Neuronal stem cell (in vitro differentiated cells): ENCODE measurements around the gene HSF5.

Source experiments
- DNase-seq: peaks from one replicate; pipeline ENCODE4 v3.0.0-alpha.2; 2013; ENCODE audit warnings: low spot score
- H2AFZ ChIP-seq: one replicate; pipeline ENCODE4 v1.6.1; 2013; ENCODE audit warnings: mild to moderate bottlenecking, low read length, inconsistent platforms
- H2AK5ac ChIP-seq: 2 replicates; pipeline ENCODE4 v1.6.1; 2013; ENCODE audit warnings: low read depth, mild to moderate bottlenecking, inconsistent platforms, low read length, moderate library complexity, mixed read lengths
- H2BK120ac ChIP-seq: 2 replicates; pipeline ENCODE4 v1.6.1; 2013; ENCODE audit warnings: low read depth, mild to moderate bottlenecking, inconsistent platforms, low read length, moderate library complexity, mixed read lengths
- H2BK12ac ChIP-seq: one replicate; pipeline ENCODE4 v1.6.1; 2013; ENCODE audit warnings: low read length, inconsistent platforms
- H2BK15ac ChIP-seq: 2 replicates; pipeline ENCODE4 v1.6.1; 2013; ENCODE audit warnings: mild to moderate bottlenecking, low read length, inconsistent platforms, mixed read lengths
- H2BK5ac ChIP-seq: one replicate; pipeline ENCODE4 v1.6.1; 2013; ENCODE audit warnings: inconsistent platforms, mild to moderate bottlenecking, low read length, moderate library complexity
- H3K14ac ChIP-seq: one replicate; pipeline ENCODE4 v1.6.1; 2013; ENCODE audit warnings: low read length, inconsistent platforms
- H3K18ac ChIP-seq: 2 replicates; pipeline ENCODE4 v1.6.1; 2013; ENCODE audit warnings: low read length, inconsistent platforms
- H3K23ac ChIP-seq: 2 replicates; pipeline ENCODE4 v1.6.1; 2013; ENCODE audit warnings: low read depth, mild to moderate bottlenecking, mixed read lengths, low read length, inconsistent platforms; ENCODE audit not compliant: poor library complexity
- H3K27ac ChIP-seq: replicated peaks from 3 replicates; pipeline ENCODE4 v1.5.1; 2013; ENCODE audit warnings: low read length, inconsistent platforms
- H3K27me3 ChIP-seq, 3 experiments: 2 replicates each; pipeline ENCODE4 v1.6.1; 2013; ENCODE audit warnings: low read length in 3 of 3, mild to moderate bottlenecking in 2 of 3, inconsistent platforms in 1 of 3, low read depth in 1 of 3, mixed read lengths in 1 of 3, moderate library complexity in 1 of 3; ENCODE audit not compliant: control insufficient read depth in 3 of 3, insufficient read depth in 3 of 3
- H3K36me3 ChIP-seq, 2 donors: replicated peaks in 1 of 2; 2 replicates each; pipeline ENCODE4 v1.6.1; 2013; ENCODE audit warnings: low read length in 2 of 2; ENCODE audit not compliant: control insufficient read depth in 2 of 2, insufficient read depth in 2 of 2
- H3K4ac ChIP-seq: 2 replicates; pipeline ENCODE4 v1.6.1; 2013; ENCODE audit warnings: inconsistent platforms, mild to moderate bottlenecking, low read length, moderate library complexity
- H3K4me1 ChIP-seq, 2 donors: 1 replicate in 1 of 2; 2 replicates in 1 of 2; pipeline ENCODE4 v1.6.1; 2013; ENCODE audit warnings: low read length in 2 of 2, low read depth in 1 of 2; ENCODE audit not compliant: control insufficient read depth in 2 of 2, insufficient read depth in 1 of 2
- H3K4me2 ChIP-seq: one replicate; pipeline ENCODE4 v1.6.1; 2013; ENCODE audit warnings: mild to moderate bottlenecking, low read length, inconsistent platforms; ENCODE audit not compliant: insufficient read depth, poor library complexity, severe bottlenecking
- H3K4me3 ChIP-seq, 2 donors: 2 replicates each; pipeline ENCODE4 v1.5.1; 2013; ENCODE audit warnings: low read length in 2 of 2, mild to moderate bottlenecking in 2 of 2, inconsistent platforms in 1 of 2, moderate library complexity in 1 of 2
- H3K79me1 ChIP-seq: one replicate; pipeline ENCODE4 v1.6.1; 2013; ENCODE audit warnings: low read depth, mild to moderate bottlenecking, inconsistent platforms, low read length, moderate library complexity
- H3K9ac ChIP-seq: one replicate; pipeline ENCODE4 v1.6.1; 2013; ENCODE audit warnings: mild to moderate bottlenecking, low read depth, low read length, inconsistent platforms; ENCODE audit not compliant: poor library complexity
- H3K9me3 ChIP-seq, 2 donors: replicated peaks in 1 of 2; 2 replicates each; pipeline versions ENCODE3 to v1.6.1; 2013; ENCODE audit warnings: low read length in 2 of 2, mild to moderate bottlenecking in 2 of 2, inconsistent platforms in 1 of 2, low read depth in 1 of 2, mixed read lengths in 1 of 2, moderate library complexity in 1 of 2; ENCODE audit not compliant: control insufficient read depth in 2 of 2, insufficient read depth in 1 of 2
- H4K8ac ChIP-seq: one replicate; pipeline ENCODE4 v1.6.1; 2013; ENCODE audit warnings: low read depth, mild to moderate bottlenecking, inconsistent platforms, low read length, moderate library complexity
- H4K91ac ChIP-seq: one replicate; pipeline ENCODE4 v1.6.1; 2013; ENCODE audit warnings: low read length, low read depth, mild to moderate bottlenecking, inconsistent platforms; ENCODE audit not compliant: poor library complexity
- WGBS, 2 donors: extraction: QIAGEN DNeasy Blood & Tissue Kit; methylation state at CpG; one replicate each; pipeline ENCODE4 v1.1.7; 2013; ENCODE audit warnings: missing lambda C conversion rate in 2 of 2, mixed read lengths in 1 of 2; ENCODE audit not compliant: insufficient read length in 2 of 2, insufficient replicate concordance in 1 of 2; ENCODE audit errors: extremely low coverage in 2 of 2; 5-methylcytosine and 5-hydroxymethylcytosine counted together

HSF5 gene

DNA sequence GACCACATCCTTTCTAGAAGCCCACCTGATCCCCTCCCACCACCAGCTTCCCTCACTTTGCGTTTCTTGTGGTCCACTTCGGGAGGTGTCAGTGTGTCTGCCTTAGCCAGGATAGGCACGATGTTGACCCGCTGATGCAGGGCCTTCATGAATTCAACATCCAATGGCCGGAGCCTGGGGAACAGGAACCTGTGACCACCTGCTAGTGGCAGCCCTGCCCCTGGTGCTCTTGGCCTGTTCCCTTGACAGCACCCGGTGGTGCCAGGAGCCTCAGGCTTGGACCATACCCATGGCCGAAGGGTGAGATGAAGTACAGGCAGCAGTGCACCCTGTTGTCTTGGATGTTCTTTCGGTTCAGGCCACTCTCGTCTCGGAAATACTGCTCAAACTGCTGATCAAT is 33.5 kb upstream of the HSF5 start:
- no peak overlapping the region for H3K4ac ChIP-seq
- H2BK120ac ChIP-seq: no peak overlapping the region
- no peak overlapping the region for H2AK5ac ChIP-seq
- no peak overlapping the region for H2AFZ ChIP-seq
- peaks cover 0 to 7% (median 0%) of the 10 kb centered on the region in 3 experiments for H3K27me3 ChIP-seq
- H3K4me2 ChIP-seq: no peak overlapping the region
- H2BK12ac ChIP-seq: no peak overlapping the region
- peaks cover 5% of the 10 kb centered on the region in 2 donors for H3K4me1 ChIP-seq
- H3K9ac ChIP-seq: peak overlapping the region; percentile 24
- H3K27ac ChIP-seq: no peak overlapping the region
- no peak overlapping the region for H3K14ac ChIP-seq
- no peak overlapping the region for H4K91ac ChIP-seq
- no CpG with 5 or more reads among the region's 10 CpGs for WGBS, 2 donors
- H2BK15ac ChIP-seq: no peak overlapping the region
- peaks cover 6% of the 10 kb centered on the region for H3K79me1 ChIP-seq
- H3K18ac ChIP-seq: no peak overlapping the region
- H4K8ac ChIP-seq: no peak overlapping the region
- no peak for DNase-seq
- no peaks in the 10 kb centered on the region for H3K36me3 ChIP-seq
- H3K9me3 ChIP-seq: no peaks in the 10 kb centered on the region
- peak overlapping the region; percentile 35 for H3K23ac ChIP-seq
- no peak overlapping the region for H2BK5ac ChIP-seq
- no peak overlapping the region for H3K4me3 ChIP-seq

- peaks cover 5% of the 10 kb centered on the region in 2 donors for H3K4me1 ChIP-seq
- H2BK5ac ChIP-seq: no peak overlapping the region
- H3K23ac ChIP-seq: no peak overlapping the region
- no peak overlapping the region for H4K8ac ChIP-seq
- H2BK120ac ChIP-seq: no peak overlapping the region
- peaks cover 6% of the 10 kb centered on the region for H3K79me1 ChIP-seq
- H3K9me3 ChIP-seq: no peaks in the 10 kb centered on the region
- H2BK15ac ChIP-seq: peak overlapping the region; percentile 25
- H3K4me3 ChIP-seq: no peak overlapping the region
- no peaks in the 10 kb centered on the region for H3K36me3 ChIP-seq
- no peak overlapping the region for H3K4me2 ChIP-seq
- H3K4ac ChIP-seq: peak overlapping the region; percentile 53
- H3K27me3 ChIP-seq: peaks cover 0 to 7% (median 0%) of the 10 kb centered on the region in 3 experiments
- no peak overlapping the region for H2AK5ac ChIP-seq
- H2AFZ ChIP-seq: peak overlapping the region; percentile 54
- peak overlapping the region; percentile 0 for H3K9ac ChIP-seq
- H2BK12ac ChIP-seq: no peak overlapping the region
- peak overlapping the region; percentile 15 for H3K18ac ChIP-seq
- DNase-seq: no peak
- no peak overlapping the region for H3K27ac ChIP-seq
- H4K91ac ChIP-seq: no peak overlapping the region
- no CpG with 5 or more reads among the region's 15 CpGs for WGBS, 2 donors
- H3K14ac ChIP-seq: no peak overlapping the region
These were observed 32.7 kb upstream of the HSF5 start for GRCh38 chr17:58520843-58521430.

GRCh38 chr17:58517928-58518609 is 29.9 kb upstream of the HSF5 start:
- WGBS, 2 donors: no CpG with 5 or more reads among the region's 39 CpGs
- Histone ChIP-seq H2BK5ac (no peak overlapping the region), H3K4ac (no peak overlapping the region)

DNA sequence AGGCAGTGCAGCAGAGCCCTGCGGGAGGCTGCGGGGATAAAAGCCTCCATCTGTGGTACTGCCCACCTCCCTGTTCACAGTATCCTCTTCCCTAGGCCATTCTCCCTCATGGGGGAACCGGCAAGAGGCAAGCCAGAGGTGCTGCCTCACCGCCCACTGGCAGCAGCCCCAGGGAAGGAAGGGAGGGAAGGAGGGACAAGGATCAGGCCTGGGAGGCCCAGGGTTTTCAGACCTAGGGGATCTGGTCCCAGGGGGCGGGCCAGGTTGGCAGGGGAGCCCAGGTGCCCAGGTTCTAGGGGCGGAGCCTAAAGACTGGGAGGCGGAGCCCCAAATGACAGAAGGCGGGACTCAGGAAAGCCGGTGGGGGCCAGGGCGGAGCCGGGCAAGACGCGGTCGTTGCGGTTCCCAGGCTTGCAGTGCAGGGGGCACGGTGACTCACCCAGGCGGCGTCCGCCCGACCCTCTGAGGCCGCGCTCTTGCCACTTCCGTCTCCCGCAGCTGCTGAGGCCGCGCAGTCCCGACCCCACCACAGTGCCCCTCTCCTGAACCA is 29.2 kb upstream of the HSF5 start:
- WGBS, 2 donors: no CpG with 5 or more reads among the region's 27 CpGs
- H3K27me3 ChIP-seq: peaks cover 0 to 2% (median 0%) of the 10 kb centered on the region in 3 experiments
- peaks cover 13% of the 10 kb centered on the region for H3K79me1 ChIP-seq

More at GRCh38 chr17:58517928-58518609, 29.9 kb upstream of the HSF5 start:
- peak overlapping the region; percentile 90 for H2AFZ ChIP-seq
- H3K79me1 ChIP-seq: peaks cover 13% of the 10 kb centered on the region
- no peak overlapping the region for H4K8ac ChIP-seq
- peaks cover 0 to 9% of the 10 kb centered on the region in 2 donors for H3K36me3 ChIP-seq
- peak overlapping the region; percentile 80 to 91 for H3K4me3 ChIP-seq
- H2BK120ac ChIP-seq: no peak overlapping the region
- peak; percentile 100 for DNase-seq
- H3K4me1 ChIP-seq: peaks cover 10 to 12% of the 10 kb centered on the region in 2 donors
- H3K9me3 ChIP-seq: no peaks in the 10 kb centered on the region
- H4K91ac ChIP-seq: no peak overlapping the region
- H3K18ac ChIP-seq: no peak overlapping the region
- H3K14ac ChIP-seq: no peak overlapping the region
- peak overlapping the region; percentile 72 for H3K27ac ChIP-seq
- no peak overlapping the region for H2BK12ac ChIP-seq
- H3K4me2 ChIP-seq: peak overlapping the region; percentile 86
- H3K23ac ChIP-seq: peak overlapping the region; percentile 94
- H3K27me3 ChIP-seq: peaks cover 0 to 2% (median 0%) of the 10 kb centered on the region in 3 experiments
- no peak overlapping the region for H2AK5ac ChIP-seq
- H3K9ac ChIP-seq: peak overlapping the region; percentile 60
- no peak overlapping the region for H2BK15ac ChIP-seq

More for the DNA sequence above, 29.2 kb upstream of the HSF5 start:
- Histone ChIP-seq H2AK5ac (peak overlapping the region; percentile 65), H2AFZ (peak overlapping the region; percentile 84), H3K4ac (no peak overlapping the region), H3K4me3 (peak overlapping the region; percentile 80 to 83), H3K9ac (peak overlapping the region; percentile 91), H4K8ac (no peak overlapping the region), H3K9me3 (no peaks in the 10 kb centered on the region), H2BK15ac (peak overlapping the region; percentile 27), H3K4me2 (peak overlapping the region; percentile 86), H3K23ac (peak overlapping the region; percentile 94), H2BK120ac (no peak overlapping the region), H4K91ac (no peak overlapping the region), H3K18ac (peak overlapping the region; percentile 79), H2BK5ac (no peak overlapping the region), H3K36me3 (peaks cover 1 to 15% of the 10 kb centered on the region in 2 donors), H2BK12ac (no peak overlapping the region), H3K27ac (peak overlapping the region; percentile 53), H3K4me1 (peaks cover 12 to 14% of the 10 kb centered on the region in 2 donors), H3K14ac (peak overlapping the region; percentile 25)
- DNase-seq: no peak
